Transverse colon (tissue), 4 donors: ENCODE measurements around the gene FANCD2. TPM values are rescaled to one million over a fixed set of nuclear protein-coding genes. Genes with fewer than 3 reads are reported as not detected.
A peak's percentile ranks its signal among the peaks of the same experiment; 100 is the strongest.

Source experiments
- DNase-seq: peaks from one replicate; pipeline ENCODE4 v3.0.0-alpha.2; 2019
- H3K27ac ChIP-seq, 4 donors: fragments of 200-600 bp; sonication (generic); 2 replicates each; pipeline ENCODE4 v1.5.1; 2016 to 2018; ENCODE audit warnings: inconsistent platforms in 4 of 4
- H3K27me3 ChIP-seq: fragments of 200-600 bp; sonication (generic); 2 replicates; pipeline ENCODE4 v1.5.1; 2017; ENCODE audit warnings: inconsistent platforms
- H3K36me3 ChIP-seq, 4 donors: fragments of 200-600 bp; sonication (generic); 2 replicates each; pipeline ENCODE4 v1.5.1; 2017 to 2019; ENCODE audit warnings: inconsistent platforms in 4 of 4
- H3K4me1 ChIP-seq, 4 donors: fragments of 200-600 bp; sonication (generic); 2 replicates each; pipeline ENCODE4 v1.5.1; 2017 to 2020; ENCODE audit warnings: inconsistent platforms in 4 of 4
- H3K4me3 ChIP-seq, 4 donors: fragments of 200-600 bp; sonication (generic); 1 replicate in 1 of 4; 2 replicates in 3 of 4; pipeline versions ENCODE4 v1.5.1 to v1.6.1; 2017 to 2019; ENCODE audit warnings: inconsistent platforms in 4 of 4
- H3K9me3 ChIP-seq, 2 donors: fragments of 200-600 bp; sonication (generic); 2 replicates each; pipeline ENCODE4 v1.5.1; 2017 to 2019; ENCODE audit warnings: inconsistent platforms in 2 of 2
- CTCF ChIP-seq, 5 experiments: fragments of 200-600 bp in 3 of 5; fragments of 450-650 bp in 2 of 5; sonication (generic) in 3 of 5; IDR thresholded peaks; 1 replicate in 2 of 5; 2 replicates in 3 of 5; pipeline ENCODE4 v1.5.1; 2016 to 2017; ENCODE audit warnings: antibody characterized with exemption in 5 of 5, inconsistent platforms in 3 of 5, mild to moderate bottlenecking in 2 of 5, moderate library complexity in 1 of 5
- EP300 ChIP-seq: sonication (generic); formaldehyde crosslinking; IDR thresholded peaks from one replicate; pipeline ENCODE4 v1.6.1; 2017; ENCODE audit warnings: antibody characterized with exemption, low read depth
- POLR2A ChIP-seq: fragments of 450-650 bp; IDR thresholded peaks from one replicate; pipeline ENCODE4 v1.6.1; 2016; ENCODE audit warnings: antibody characterized with exemption, mild to moderate bottlenecking, moderate library complexity
- POLR2AphosphoS5 ChIP-seq, 3 donors: sonication (generic); formaldehyde crosslinking; IDR thresholded peaks; one replicate each; pipeline ENCODE4 v1.6.1; 2016; ENCODE audit warnings: antibody characterized with exemption in 3 of 3
- WGBS, 2 donors: methylation state at CpG; one replicate each; pipeline ENCODE4 v1.1.5; 2018; ENCODE audit warnings: low coverage in 1 of 2; 5-methylcytosine and 5-hydroxymethylcytosine counted together
- in situ Hi-C, 4 donors: fragments of 200-750 bp; cut with MboI; loops; one replicate each; pipeline versions ENCODE4 v1.15.0 to v1.15.1; 2017; ENCODE audit warnings: low sequenced_read_pairs in 3 of 4, low pct_ligation_motif_present in 1 of 4, low pct_unique_long_range_greater_than_20kb in 1 of 4
- intact Hi-C: fragments of 100-400 bp; cut with DNase I; formaldehyde crosslinking; loops from one replicate; pipeline ENCODE4 v1.15.1; 2023; ENCODE audit warnings: low total_unique reads
- total RNA-seq, 4 donors: library from RNA; depleted of rRNA; stranded (reverse); fragments of >200 nt; gene quantifications; one replicate each; pipeline ENCODE4 v1.1.0, GENCODE V29; 2016

The FANCD2 gene
- total RNA-seq, 4 donors from 2014 or later = 0.80 to 43.0 (median 4.9) TPM

GRCh38 chr3:10106919-10107318 lies 80.7 kb downstream of the FANCD2 start:
- 87 to 100% methylated on average over 1 to 2 of the region's 2 CpGs for WGBS, 2 donors
- no peaks in the 10 kb centered on the region for H3K27me3 ChIP-seq
- in situ Hi-C loops = no loop called here
- intact Hi-C loops = no loop called here
- TF ChIP-seq POLR2A (no peak), EP300 (no peak), POLR2AphosphoS5 (IDR thresholded peaks at IDR 0.05) (no peak), CTCF (IDR thresholded peaks at IDR 0.05) (no peak)
- H3K27ac ChIP-seq = no peak overlapping the region
- DNase-seq = no peak
- no peak overlapping the region for H3K4me3 ChIP-seq
- no peaks in the 10 kb centered on the region for H3K4me1 ChIP-seq
- no peaks in the 10 kb centered on the region for H3K36me3 ChIP-seq
- no peaks in the 10 kb centered on the region for H3K9me3 ChIP-seq

GRCh38 chr3:10108091-10108490 lies 81.9 kb downstream of the FANCD2 start, which contains the start of gene FANCD2OS:
TSS of gene FANCD2OS (minus strand) at chr3:10108255. CDS start at chr3:10104774, 3,481 bp downstream.
- Histone ChIP-seq H3K27ac (no peak within 1 kb of the TSS), H3K9me3 (no peaks in the 10 kb centered on the region), H3K4me3 (no peak within 1 kb of the TSS), H3K27me3 (no peaks in the 10 kb centered on the region), H3K36me3 (no peaks in the 10 kb centered on the region), H3K4me1 (no peaks in the 10 kb centered on the region)
- in situ Hi-C loops = no loop called here
- WGBS, 2 donors = 89% methylated on average over 21 of the region's 28 CpGs; no CpG with 5 or more reads in 1 of the 2 donors
- no peak for TF ChIP-seq EP300
- TF ChIP-seq POLR2AphosphoS5 (IDR thresholded peaks at IDR 0.05) = no peak
- TF ChIP-seq CTCF (IDR thresholded peaks at IDR 0.05) = no peak
- no peak for TF ChIP-seq POLR2A
- no peak for DNase-seq
- intact Hi-C loops = no loop called here

- Histone ChIP-seq H3K27ac (peak within 1 kb of the TSS; percentile 82 to 87 (median 86)), H3K9me3 (no peaks in the 10 kb centered on the region), H3K36me3 (no peaks in the 10 kb centered on the region), H3K4me3 (peak within 1 kb of the TSS; percentile 74 to 88 (median 75)), H3K4me1 (peaks cover 6 to 23% (median 16%) of the 10 kb centered on the region in 4 donors), H3K27me3 (no peaks in the 10 kb centered on the region)
- WGBS, 2 donors = 1% methylated on average over 8 to 50 of the region's 54 CpGs
- TF ChIP-seq POLR2AphosphoS5 (IDR thresholded peaks at IDR 0.05) = peak; percentile 95 to 96 (median 96)
- TF ChIP-seq POLR2A = peak; percentile 88
- no peak for TF ChIP-seq EP300
- peak in 1 of 5 experiments; percentile 7 for TF ChIP-seq CTCF (IDR thresholded peaks at IDR 0.05)
- in situ Hi-C loops = no loop called here
- peak; percentile 95 for DNase-seq
- intact Hi-C loops = no loop called here
Observed at GRCh38 chr3:10115326-10116137, 89.3 kb downstream of the FANCD2 start, which contains the start of gene BRK1. TSS of gene BRK1 (plus strand) at chr3:10115675. CDS start at chr3:10115702, 27 bp downstream.

GRCh38 chr3:10116138-10116460 lies 89.9 kb downstream of the FANCD2 start:
- Histone ChIP-seq H3K27me3 (no peaks in the 10 kb centered on the region), H3K4me3 (peak overlapping the region; percentile 74 to 88 (median 75)), H3K27ac (peak overlapping the region; percentile 82 to 87 (median 86)), H3K36me3 (no peaks in the 10 kb centered on the region), H3K4me1 (peaks cover 6 to 23% (median 16%) of the 10 kb centered on the region in 4 donors), H3K9me3 (no peaks in the 10 kb centered on the region)
- TF ChIP-seq CTCF (IDR thresholded peaks at IDR 0.05) = no peak
- TF ChIP-seq POLR2A = no peak
- TF ChIP-seq EP300 = no peak
- TF ChIP-seq POLR2AphosphoS5 (IDR thresholded peaks at IDR 0.05) = no peak
- in situ Hi-C loops (no loop called here), intact Hi-C loops (no loop called here)
- WGBS, 2 donors = 0% methylated on average over 4 to 10 of the region's 10 CpGs
- DNase-seq = no peak
